SK-N-SH (cell line): Measurements from ENCODE around the gene ARL5C. TPM values are rescaled to one million over a fixed set of nuclear protein-coding genes. Genes with fewer than 3 reads are reported as not detected.

Experiments
- CTCF ChIA-PET: fragments of 300-600, 350-600 bp; formaldehyde crosslinking; extraction: SDS; loops from one replicate; lab custom pipeline; 2021; lab: Yijun Ruan, JAX
- POLR2A ChIA-PET: fragments of 350-600 bp; sonication (Branson Sonifier 250); formaldehyde crosslinking; extraction: SDS; loops from one replicate; lab custom pipeline; 2020; ENCODE audit warnings: antibody characterized with exemption, inconsistent platforms; lab: Yijun Ruan, JAX
- DNase-seq: peaks from one replicate; pipeline ENCODE4 v3.0.0; 2012
- H2AFZ ChIP-seq: fragments of 200-600 bp; sonication (generic); 2 replicates; pipeline ENCODE4 v1.8.1; 2016; ENCODE audit warnings: antibody characterized with exemption, mild to moderate bottlenecking, low read depth
- H3F3A ChIP-seq: fragments of 200-600 bp; sonication (generic); replicated peaks from 2 replicates; pipeline ENCODE3; 2016; ENCODE audit warnings: antibody characterized with exemption, mild to moderate bottlenecking; ENCODE audit not compliant: insufficient read depth
- H3K27ac ChIP-seq, 2 experiments: fragments of 200-500 bp in 1 of 2; fragments of 200-600 bp in 1 of 2; sonication (Bioruptor generic) in 1 of 2; sonication (generic), shearing (Covaris generic) in 1 of 2; 2 replicates each; pipeline versions ENCODE4 v1.5.1 to v1.6.1; 2014 to 2016; ENCODE audit warnings: low read depth in 2 of 2, inconsistent platforms in 1 of 2, low read length in 1 of 2, mild to moderate bottlenecking in 1 of 2, mixed read lengths in 1 of 2
- H3K27me3 ChIP-seq: fragments of 200-600 bp; sonication (generic), shearing (Covaris generic); 2 replicates; pipeline ENCODE4 v1.6.1; 2016; ENCODE audit warnings: mixed run types; ENCODE audit not compliant: insufficient read depth
- H3K36me3 ChIP-seq, 2 experiments: fragments of 200-500 bp in 1 of 2; fragments of 200-600 bp in 1 of 2; sonication (Bioruptor generic) in 1 of 2; sonication (generic) in 1 of 2; replicated peaks in 1 of 2; 2 replicates each; pipeline versions ENCODE3 to v1.5.1; 2014 to 2016; ENCODE audit warnings: low read length in 1 of 2, mild to moderate bottlenecking in 1 of 2; ENCODE audit not compliant: insufficient read depth in 2 of 2, control insufficient read depth in 1 of 2
- H3K4me1 ChIP-seq, 2 experiments: fragments of 200-500 bp in 1 of 2; fragments of 200-600 bp in 1 of 2; sonication (Bioruptor generic) in 1 of 2; sonication (generic), shearing (Covaris generic) in 1 of 2; 2 replicates each; pipeline versions ENCODE4 v1.5.1 to v1.6.1; 2014 to 2016; ENCODE audit warnings: low read depth in 1 of 2, low read length in 1 of 2, mixed run types in 1 of 2; ENCODE audit not compliant: insufficient read depth in 2 of 2, control insufficient read depth in 1 of 2
- H3K4me2 ChIP-seq: fragments of 200-600 bp; sonication (generic), shearing (Covaris generic); 2 replicates; pipeline ENCODE4 v1.6.1; 2017; ENCODE audit warnings: mixed run types
- H3K4me3 ChIP-seq, 2 experiments: fragments of 200-500 bp in 1 of 2; fragments of 200-600 bp in 1 of 2; sonication (Bioruptor generic) in 1 of 2; sonication (generic), shearing (Covaris generic) in 1 of 2; 2 replicates each; pipeline versions ENCODE4 v1.5.1 to v1.8.1; 2014 to 2016; ENCODE audit warnings: low read depth in 2 of 2, inconsistent platforms in 1 of 2, low read length in 1 of 2, mild to moderate bottlenecking in 1 of 2, mixed read lengths in 1 of 2, moderate library complexity in 1 of 2
- H3K79me2 ChIP-seq: fragments of 200-600 bp; sonication (generic); 2 replicates; pipeline ENCODE4 v1.8.1; 2017; ENCODE audit warnings: mild to moderate bottlenecking; ENCODE audit not compliant: insufficient read depth
- H3K9ac ChIP-seq: fragments of 200-600 bp; sonication (generic); 2 replicates; pipeline ENCODE4 v1.6.1; 2017; ENCODE audit warnings: mixed run types
- H3K9me2 ChIP-seq: fragments of 200-600 bp; sonication (generic); 2 replicates; pipeline ENCODE4 v1.6.1; 2017; ENCODE audit warnings: mixed run types
- H3K9me3 ChIP-seq: fragments of 200-600 bp; sonication (generic); 2 replicates; pipeline ENCODE4 v1.6.1; 2017; ENCODE audit warnings: mixed run types, mild to moderate bottlenecking, moderate library complexity
- H4K20me1 ChIP-seq: fragments of 200-600 bp; sonication (generic); 2 replicates; pipeline ENCODE4 v1.6.1; 2017; ENCODE audit warnings: mild to moderate bottlenecking, mixed run types; ENCODE audit not compliant: insufficient read depth
- CHD2 ChIP-seq: fragments of 150-350 bp; IDR thresholded peaks from 2 replicates; pipeline ENCODE4 v1.6.1; 2018; ENCODE audit warnings: low read length; ENCODE audit not compliant: partially characterized antibody
- EZH2phosphoT487 ChIP-seq: fragments of 200-600 bp; sonication (generic); IDR thresholded peaks from 2 replicates; pipeline ENCODE4 v1.6.1; 2017; ENCODE audit warnings: low read depth, mixed run types, mild to moderate bottlenecking, antibody characterized with exemption, moderate library complexity, borderline replicate concordance
- FOXM1 ChIP-seq: IDR thresholded peaks from 2 replicates; pipeline ENCODE4 v1.4.0; 2012; ENCODE audit warnings: low read depth, mild to moderate bottlenecking
- GATA2 ChIP-seq: sonication (generic); formaldehyde crosslinking; IDR thresholded peaks from 2 replicates; pipeline ENCODE4 v1.5.0; 2020; ENCODE audit warnings: mild to moderate bottlenecking, missing genetic modification reagents
- POLR2AphosphoS5 ChIP-seq: IDR thresholded peaks from 2 replicates; pipeline ENCODE4 v1.6.1; 2012; ENCODE audit warnings: low read depth, low read length
- RCOR1 ChIP-seq: fragments of 150-350 bp; IDR thresholded peaks from 2 replicates; pipeline ENCODE4 v1.6.1; 2017; ENCODE audit warnings: antibody characterized with exemption, low read length
- REST ChIP-seq: IDR thresholded peaks from 2 replicates; pipeline ENCODE4 v1.6.1; 2012; ENCODE audit warnings: mild to moderate bottlenecking, low read depth, low read length, moderate library complexity
- RXRA ChIP-seq: IDR thresholded peaks from 2 replicates; pipeline ENCODE4 v1.4.0; 2012; ENCODE audit warnings: low read depth, mild to moderate bottlenecking, borderline replicate concordance
- SMC3 ChIP-seq: IDR thresholded peaks from 2 replicates; pipeline ENCODE4 v1.6.1; 2012; ENCODE audit warnings: low read depth, low read length, improper control_type of control experiment
- YY1 ChIP-seq: IDR thresholded peaks from 2 replicates; pipeline ENCODE4 v1.4.0; 2012; ENCODE audit warnings: low read depth, mild to moderate bottlenecking
- WGBS: methylation state at CpG from one replicate; pipeline ENCODE4 v1.1.6; 2017; ENCODE audit warnings: low lambda C conversion rate; 5-methylcytosine and 5-hydroxymethylcytosine counted together
- polyA plus RNA-seq, 3 experiments: library from polyadenylated mRNA; depleted of rRNA; stranded (reverse); fragments of >200 nt; gene quantifications; 2 replicates each; pipeline ENCODE4 v1.2.3, GENCODE V29; 2012
- TF ChIP-seq, protein P1 (sequence below): IDR thresholded peaks from 2 replicates; pipeline ENCODE4 v1.4.0; 2012; ENCODE audit warnings: low read depth
- TF ChIP-seq, protein P2 (sequence below): IDR thresholded peaks from 2 replicates; pipeline ENCODE4 v1.4.0; 2012; ENCODE audit warnings: low read depth, borderline replicate concordance
- TF ChIP-seq, protein P3 (sequence below): fragments of 200-600 bp; sonication (generic); IDR thresholded peaks from 2 replicates; pipeline ENCODE4 v1.6.1; 2017; ENCODE audit warnings: antibody characterized with exemption, mild to moderate bottlenecking, moderate library complexity

The ARL5C gene
- polyA plus RNA-seq, 1 of the 3 experiments (the other 2 are of a cell fraction) = not detected

DNA sequence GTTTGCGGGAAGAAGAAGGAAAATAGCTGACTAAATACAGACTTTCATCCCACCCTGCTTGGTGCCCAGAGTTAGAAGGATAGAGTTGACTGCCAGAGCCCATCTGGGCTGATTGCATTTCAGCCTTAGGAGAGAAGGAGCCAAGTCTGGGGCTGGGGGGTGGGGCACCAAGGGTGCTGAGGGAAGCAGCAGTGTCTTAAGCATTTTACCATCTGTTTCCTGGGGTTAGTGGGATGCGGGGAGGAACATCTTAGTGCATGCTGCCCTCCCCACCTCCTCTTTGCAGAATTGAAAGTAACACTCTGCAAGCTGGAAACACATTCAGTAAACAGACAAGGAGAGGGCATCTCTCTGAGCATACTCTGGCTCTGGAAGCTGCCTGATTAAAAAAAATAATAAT lies 1.5 kb upstream of the ARL5C start:
- H3K27me3 ChIP-seq = no peaks in the 10 kb centered on the region
- H3K9me2 ChIP-seq = no peaks in the 10 kb centered on the region
- 87% methylated on average over 2 of the region's 2 CpGs for WGBS
- no peak for DNase-seq
- no peak overlapping the region for H3K27ac ChIP-seq
- no peaks in the 10 kb centered on the region for H4K20me1 ChIP-seq
- CTCF ChIA-PET = interaction anchor here (3.9 to 5.7 kb wide), 3 partner anchors 7 to 184 kb away, joined by 38 to 108 read pairs (median 40); no protein-coding TSS in a partner anchor
- no peaks in the 10 kb centered on the region for H3K79me2 ChIP-seq
- H3K4me3 ChIP-seq = no peak overlapping the region
- no peak overlapping the region for H3K4me2 ChIP-seq
- POLR2A ChIA-PET = interaction anchor here (0.6 to 1.9 kb wide), 2 partner anchors 32 to 573 kb away, joined by 3 to 6 read pairs; partner anchors contain the start of gene RPL19
- H3F3A ChIP-seq = peaks cover 5% of the 10 kb centered on the region
- H3K9ac ChIP-seq = no peak overlapping the region
- H2AFZ ChIP-seq = no peak overlapping the region
- TF ChIP-seq FOXM1 (no peak), YY1 (no peak)
- no peaks in the 10 kb centered on the region for H3K9me3 ChIP-seq
- H3K4me1 ChIP-seq = peaks cover 0 to 3% of the 10 kb centered on the region in 2 experiments; a peak in 2 of 4 replicates
- no peaks in the 10 kb centered on the region for H3K36me3 ChIP-seq

DNA sequence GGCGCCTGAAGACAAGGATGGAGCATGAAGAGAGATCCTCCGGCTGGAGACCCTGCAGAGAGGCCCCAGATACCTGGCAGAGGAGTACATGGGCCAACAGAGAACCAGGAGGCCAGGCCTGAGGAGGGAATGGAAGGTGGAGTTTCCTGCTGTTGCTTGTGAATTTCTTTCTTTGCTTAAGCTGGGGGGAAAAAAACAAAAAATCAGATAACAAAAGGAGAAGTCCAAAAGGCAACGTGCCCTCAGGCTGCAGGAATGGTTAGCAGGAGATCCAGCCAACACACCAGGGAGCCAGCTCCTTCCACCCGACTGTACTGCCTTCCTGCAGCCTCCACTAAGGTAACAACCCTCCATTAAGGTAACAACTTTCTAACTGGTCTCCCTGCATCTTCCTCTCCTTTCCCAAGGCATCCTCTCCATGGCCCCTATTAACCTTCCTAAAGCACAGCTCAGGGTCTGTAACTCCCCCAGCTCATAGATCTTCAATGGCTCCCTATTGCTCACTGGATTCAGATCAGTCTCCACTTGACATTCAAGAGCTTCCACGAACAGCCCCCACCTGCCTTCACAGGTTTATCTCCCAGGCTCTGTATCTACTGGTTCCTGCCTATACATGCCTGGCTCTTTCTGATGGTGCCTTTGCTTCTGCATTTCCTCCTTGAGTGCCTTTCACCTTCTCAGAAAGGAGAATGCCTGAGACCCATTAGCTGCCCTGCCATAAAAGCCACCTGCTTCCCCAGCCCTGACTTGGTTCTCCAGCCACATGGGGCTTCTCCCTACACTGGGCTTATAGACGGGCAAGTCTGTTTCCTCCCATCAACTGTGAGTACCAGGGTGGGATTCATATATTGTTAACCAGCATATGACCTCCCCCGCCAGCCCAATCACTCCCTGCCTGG lies 725 bp upstream of the ARL5C start:
- Histone ChIP-seq H3F3A (peaks cover 5% of the 10 kb centered on the region), H2AFZ (no peak overlapping the region), H4K20me1 (no peaks in the 10 kb centered on the region), H3K4me1 (peaks cover 0 to 3% of the 10 kb centered on the region in 2 experiments; a peak in 2 of 4 replicates), H3K27ac (no peak overlapping the region)
- 79% methylated on average over 7 of the region's 7 CpGs for WGBS
- CTCF ChIA-PET = interaction anchor here (0.9 to 5.7 kb wide), 6 partner anchors 8 to 189 kb away, joined by 3 to 108 read pairs (median 21); no protein-coding TSS in a partner anchor
- no peak for DNase-seq
- TF ChIP-seq, protein P1, sequence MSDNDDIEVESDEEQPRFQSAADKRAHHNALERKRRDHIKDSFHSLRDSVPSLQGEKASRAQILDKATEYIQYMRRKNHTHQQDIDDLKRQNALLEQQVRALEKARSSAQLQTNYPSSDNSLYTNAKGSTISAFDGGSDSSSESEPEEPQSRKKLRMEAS = no peak
- TF ChIP-seq SMC3 (no peak), FOXM1 (no peak), RXRA (no peak), EZH2phosphoT487 (no peak), POLR2AphosphoS5 (no peak), REST (no peak), RCOR1 (no peak), CHD2 (no peak), GATA2 (CRISPR knock-in tag) (no peak)
- TF ChIP-seq, protein P2, sequence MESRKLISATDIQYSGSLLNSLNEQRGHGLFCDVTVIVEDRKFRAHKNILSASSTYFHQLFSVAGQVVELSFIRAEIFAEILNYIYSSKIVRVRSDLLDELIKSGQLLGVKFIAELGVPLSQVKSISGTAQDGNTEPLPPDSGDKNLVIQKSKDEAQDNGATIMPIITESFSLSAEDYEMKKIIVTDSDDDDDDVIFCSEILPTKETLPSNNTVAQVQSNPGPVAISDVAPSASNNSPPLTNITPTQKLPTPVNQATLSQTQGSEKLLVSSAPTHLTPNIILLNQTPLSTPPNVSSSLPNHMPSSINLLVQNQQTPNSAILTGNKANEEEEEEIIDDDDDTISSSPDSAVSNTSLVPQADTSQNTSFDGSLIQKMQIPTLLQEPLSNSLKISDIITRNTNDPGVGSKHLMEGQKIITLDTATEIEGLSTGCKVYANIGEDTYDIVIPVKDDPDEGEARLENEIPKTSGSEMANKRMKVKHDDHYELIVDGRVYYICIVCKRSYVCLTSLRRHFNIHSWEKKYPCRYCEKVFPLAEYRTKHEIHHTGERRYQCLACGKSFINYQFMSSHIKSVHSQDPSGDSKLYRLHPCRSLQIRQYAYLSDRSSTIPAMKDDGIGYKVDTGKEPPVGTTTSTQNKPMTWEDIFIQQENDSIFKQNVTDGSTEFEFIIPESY = no peak
- TF ChIP-seq, protein P3, sequence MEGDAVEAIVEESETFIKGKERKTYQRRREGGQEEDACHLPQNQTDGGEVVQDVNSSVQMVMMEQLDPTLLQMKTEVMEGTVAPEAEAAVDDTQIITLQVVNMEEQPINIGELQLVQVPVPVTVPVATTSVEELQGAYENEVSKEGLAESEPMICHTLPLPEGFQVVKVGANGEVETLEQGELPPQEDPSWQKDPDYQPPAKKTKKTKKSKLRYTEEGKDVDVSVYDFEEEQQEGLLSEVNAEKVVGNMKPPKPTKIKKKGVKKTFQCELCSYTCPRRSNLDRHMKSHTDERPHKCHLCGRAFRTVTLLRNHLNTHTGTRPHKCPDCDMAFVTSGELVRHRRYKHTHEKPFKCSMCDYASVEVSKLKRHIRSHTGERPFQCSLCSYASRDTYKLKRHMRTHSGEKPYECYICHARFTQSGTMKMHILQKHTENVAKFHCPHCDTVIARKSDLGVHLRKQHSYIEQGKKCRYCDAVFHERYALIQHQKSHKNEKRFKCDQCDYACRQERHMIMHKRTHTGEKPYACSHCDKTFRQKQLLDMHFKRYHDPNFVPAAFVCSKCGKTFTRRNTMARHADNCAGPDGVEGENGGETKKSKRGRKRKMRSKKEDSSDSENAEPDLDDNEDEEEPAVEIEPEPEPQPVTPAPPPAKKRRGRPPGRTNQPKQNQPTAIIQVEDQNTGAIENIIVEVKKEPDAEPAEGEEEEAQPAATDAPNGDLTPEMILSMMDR = no peak
- TF ChIP-seq, all 33 proteins: peak for 0
- Histone ChIP-seq H3K79me2 (no peaks in the 10 kb centered on the region), H3K9me2 (no peaks in the 10 kb centered on the region), H3K9me3 (no peaks in the 10 kb centered on the region), H3K4me2 (no peak overlapping the region), H3K9ac (no peak overlapping the region), H3K27me3 (no peaks in the 10 kb centered on the region), H3K36me3 (no peaks in the 10 kb centered on the region), H3K4me3 (no peak overlapping the region)
- POLR2A ChIA-PET = interaction anchor here (1.1 to 1.9 kb wide), 3 partner anchors 33 to 109 kb away, joined by 3 to 6 read pairs (median 3); partner anchors contain the start of gene RPL19
